ENCODE measurements around the gene HABP2.

Gene HABP2

DNA sequence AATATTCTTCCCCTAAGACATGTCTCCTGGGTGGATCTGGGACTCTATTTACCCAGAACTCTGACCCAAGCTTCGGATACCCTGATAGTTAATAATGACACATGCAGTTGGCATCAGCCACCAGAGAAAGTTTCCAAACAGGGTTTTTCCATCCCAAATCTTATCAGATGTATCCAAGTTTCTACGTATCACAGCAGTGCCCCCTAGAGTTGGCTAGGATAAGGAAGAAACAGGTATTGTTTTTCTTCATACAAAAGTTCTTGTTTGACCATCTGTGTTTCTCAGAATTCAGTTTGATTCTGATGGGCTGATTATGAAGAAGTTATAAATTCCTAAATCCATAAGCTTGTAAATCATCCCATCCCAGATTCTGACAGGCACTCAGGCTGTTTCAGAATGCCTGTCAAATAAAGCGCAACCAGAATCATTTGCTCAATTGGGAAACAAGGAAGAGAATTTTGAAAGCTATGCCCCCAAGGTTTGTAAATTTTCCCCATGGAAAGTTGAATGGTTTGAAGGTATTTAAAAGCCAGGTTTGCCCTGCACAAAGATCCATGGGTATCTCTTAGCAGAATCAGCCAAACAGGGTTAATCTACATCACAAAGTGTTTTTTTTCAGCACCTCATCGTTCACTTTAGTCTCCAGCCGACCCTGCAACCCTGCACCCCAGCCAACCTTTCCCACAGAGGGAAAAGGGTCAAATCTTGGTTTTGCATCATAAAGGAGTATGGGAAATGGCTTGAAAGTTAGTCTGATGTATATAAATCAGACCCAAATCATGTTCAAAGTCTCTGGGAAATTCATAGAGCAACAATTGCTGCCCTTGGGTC is 63.6 kb downstream of the HABP2 start:
- no peak overlapping the region for H3K4me3 ChIP-seq (ENCODE audit: low read depth, low read length)
- TF ChIP-seq, protein P1, sequence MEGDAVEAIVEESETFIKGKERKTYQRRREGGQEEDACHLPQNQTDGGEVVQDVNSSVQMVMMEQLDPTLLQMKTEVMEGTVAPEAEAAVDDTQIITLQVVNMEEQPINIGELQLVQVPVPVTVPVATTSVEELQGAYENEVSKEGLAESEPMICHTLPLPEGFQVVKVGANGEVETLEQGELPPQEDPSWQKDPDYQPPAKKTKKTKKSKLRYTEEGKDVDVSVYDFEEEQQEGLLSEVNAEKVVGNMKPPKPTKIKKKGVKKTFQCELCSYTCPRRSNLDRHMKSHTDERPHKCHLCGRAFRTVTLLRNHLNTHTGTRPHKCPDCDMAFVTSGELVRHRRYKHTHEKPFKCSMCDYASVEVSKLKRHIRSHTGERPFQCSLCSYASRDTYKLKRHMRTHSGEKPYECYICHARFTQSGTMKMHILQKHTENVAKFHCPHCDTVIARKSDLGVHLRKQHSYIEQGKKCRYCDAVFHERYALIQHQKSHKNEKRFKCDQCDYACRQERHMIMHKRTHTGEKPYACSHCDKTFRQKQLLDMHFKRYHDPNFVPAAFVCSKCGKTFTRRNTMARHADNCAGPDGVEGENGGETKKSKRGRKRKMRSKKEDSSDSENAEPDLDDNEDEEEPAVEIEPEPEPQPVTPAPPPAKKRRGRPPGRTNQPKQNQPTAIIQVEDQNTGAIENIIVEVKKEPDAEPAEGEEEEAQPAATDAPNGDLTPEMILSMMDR (IDR thresholded peaks at IDR 0.05; ENCODE audit: low read depth, low read length, missing control alignments) = peak; percentile 43
- no peak for DNase-seq (ENCODE audit: low read depth)

DNA sequence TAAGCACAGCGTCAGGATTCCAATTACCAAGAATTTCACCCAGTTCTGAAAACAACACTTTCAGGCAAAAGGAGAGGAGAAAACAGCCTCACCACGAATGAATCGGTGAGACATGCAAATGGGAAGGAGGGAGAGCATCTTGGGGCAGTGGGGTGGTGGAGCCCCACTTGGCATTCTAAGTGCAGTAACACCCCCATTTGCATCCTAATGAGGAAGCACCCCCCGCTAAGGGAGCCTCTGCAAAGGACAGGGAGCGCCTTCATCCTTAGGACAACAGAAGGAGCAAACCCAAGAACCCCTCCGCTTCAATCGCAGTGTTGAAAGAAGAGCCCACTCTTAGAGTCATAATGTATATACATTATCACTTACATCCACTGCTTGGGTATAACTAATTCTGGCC is 64.2 kb downstream of the HABP2 start:
- no peak for DNase-seq (ENCODE audit: low read depth)
- TF ChIP-seq, protein P1 (IDR thresholded peaks at IDR 0.05; ENCODE audit: low read depth, low read length, missing control alignments) = no peak
- no peak overlapping the region for H3K4me3 ChIP-seq (ENCODE audit: low read depth, low read length)

DNA sequence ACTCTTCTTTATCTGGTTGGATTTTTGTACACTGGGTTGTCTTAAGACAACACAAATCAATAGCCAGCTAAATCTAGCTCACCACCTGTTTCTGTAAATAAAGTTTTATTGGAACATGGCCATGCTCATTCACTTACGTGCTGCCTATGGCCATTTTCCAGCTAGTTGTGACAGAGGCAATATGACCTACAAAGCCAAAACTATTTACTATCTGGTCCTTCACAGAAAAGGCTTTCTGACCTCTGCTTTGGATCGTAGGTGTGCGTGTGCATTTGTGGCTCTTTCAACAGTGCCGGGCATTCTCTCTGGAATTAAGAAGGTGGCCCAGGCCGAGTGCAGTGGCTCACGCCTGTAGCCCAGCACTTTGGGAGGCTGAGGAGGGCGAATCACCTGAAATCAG is 65.5 kb downstream of the HABP2 start:
- DNase-seq (ENCODE audit: low read depth) = no peak
- TF ChIP-seq, protein P1 (IDR thresholded peaks at IDR 0.05; ENCODE audit: low read depth, low read length, missing control alignments) = no peak

DNA sequence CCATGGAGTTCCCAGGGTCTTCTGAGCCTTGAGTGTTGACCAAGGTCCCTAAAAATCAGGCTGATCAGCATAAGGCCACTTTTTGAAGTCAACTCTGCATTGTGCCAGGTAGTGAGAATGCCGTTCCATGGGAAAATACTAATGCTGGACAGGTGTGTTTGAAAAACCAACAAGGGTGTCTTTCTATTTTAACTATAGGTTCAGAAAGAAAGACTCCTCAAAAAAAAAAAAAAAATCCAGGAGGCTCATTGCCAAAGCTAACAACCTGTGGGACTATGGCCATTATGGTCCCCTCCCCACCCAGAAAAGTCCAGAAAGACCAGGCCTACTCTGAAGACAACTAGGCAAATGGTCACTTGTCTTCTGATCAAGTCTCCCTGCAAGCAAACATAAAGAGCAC is 66.5 kb downstream of the HABP2 start:
- DNase-seq (ENCODE audit: low read depth) = no peak
- TF ChIP-seq, protein P1 (IDR thresholded peaks at IDR 0.05; ENCODE audit: low read depth, low read length, missing control alignments) = no peak
- H3K4me3 ChIP-seq (ENCODE audit: low read depth, low read length) = no peak overlapping the region

More for the DNA sequence above, 65.5 kb downstream of the HABP2 start:
- H3K4me3 ChIP-seq (ENCODE audit: low read depth, low read length) = no peak overlapping the region

DNA sequence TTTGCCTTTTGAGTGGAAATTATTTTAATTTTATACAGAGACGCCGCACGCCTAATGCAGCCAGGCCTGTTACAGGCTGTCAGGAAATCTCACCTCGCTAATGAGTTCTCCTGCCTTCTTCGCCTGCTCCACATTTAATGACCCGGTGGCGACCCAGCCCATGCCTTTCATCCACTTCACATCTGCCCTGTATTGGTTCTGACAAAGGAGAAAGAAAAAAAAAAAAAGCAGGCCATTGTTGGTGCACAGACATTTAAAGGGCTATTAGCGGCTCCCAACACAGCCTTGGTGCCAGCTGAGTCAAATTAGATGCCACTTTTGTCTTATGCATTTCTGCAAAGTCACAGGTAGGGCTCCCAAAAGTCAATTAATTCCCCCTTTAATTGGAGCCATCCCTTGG is 67.7 kb downstream of the HABP2 start:
- TF ChIP-seq, protein P1 (IDR thresholded peaks at IDR 0.05; ENCODE audit: low read depth, low read length, missing control alignments) = no peak
- no peak overlapping the region for H3K4me3 ChIP-seq (ENCODE audit: low read depth, low read length)
- no peak for DNase-seq (ENCODE audit: low read depth)

DNA sequence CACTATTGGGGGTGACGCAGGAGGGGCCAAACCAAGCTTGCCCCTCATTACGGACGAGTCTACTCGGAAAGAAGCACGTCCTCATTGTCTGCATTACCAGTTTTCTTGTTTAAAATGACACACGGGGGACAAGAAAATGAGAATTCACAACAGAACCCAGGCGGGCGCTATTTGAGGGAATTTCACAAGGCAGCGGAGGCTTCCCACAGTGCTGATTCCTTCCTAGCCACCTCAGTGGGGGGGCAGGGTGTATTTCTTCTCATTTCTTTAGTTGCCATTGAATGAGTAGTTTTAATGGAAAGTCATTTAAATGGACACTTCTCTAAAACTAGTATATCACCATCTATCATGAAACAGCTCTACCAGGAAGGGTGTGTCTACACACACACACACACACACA is 68.1 kb downstream of the HABP2 start:
- DNase-seq (ENCODE audit: low read depth) = no peak
- no peak overlapping the region for H3K4me3 ChIP-seq (ENCODE audit: low read depth, low read length)
- TF ChIP-seq, protein P1 (IDR thresholded peaks at IDR 0.05; ENCODE audit: low read depth, low read length, missing control alignments) = no peak

DNA sequence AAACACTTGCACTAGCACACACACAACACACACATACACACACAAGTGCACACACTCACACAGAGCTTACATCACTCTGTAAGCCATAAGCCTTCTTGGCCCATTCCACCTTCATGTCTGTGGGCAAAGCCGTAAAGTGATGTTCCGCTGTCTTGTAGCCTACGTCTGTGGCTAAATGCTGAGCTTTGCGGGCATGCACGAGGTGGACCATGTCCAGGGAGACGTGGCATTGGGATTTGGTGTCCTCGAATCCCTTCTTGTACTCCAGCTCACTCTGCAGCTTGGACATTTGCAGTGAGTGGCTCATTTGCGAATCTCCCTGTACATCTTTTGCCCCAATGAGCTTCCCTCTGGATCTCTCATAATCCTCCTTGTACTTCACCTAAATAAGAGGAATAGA is 68.9 kb downstream of the HABP2 start:
- DNase-seq (ENCODE audit: low read depth) = no peak
- TF ChIP-seq, protein P1 (IDR thresholded peaks at IDR 0.05; ENCODE audit: low read depth, low read length, missing control alignments) = no peak
- H3K4me3 ChIP-seq (ENCODE audit: low read depth, low read length) = no peak overlapping the region
